Stimulated activated CD8-positive, alpha-beta memory T cell treated with anti-CD3 and anti-CD28 coated beads, Interleukin-4, amount 100 ng/mL, for 48 hours (primary cell): ENCODE results near the gene SV2A.
"Not testable (repeated sequence)": the region's sequence is repeated elsewhere in the genome, so short reads cannot be mapped to it uniquely, and the experiment has no call there.

Source experiments
- DNase-seq: peaks from one replicate; pipeline ENCODE4 v3.0.0-alpha.2; 2020

Gene SV2A

DNA sequence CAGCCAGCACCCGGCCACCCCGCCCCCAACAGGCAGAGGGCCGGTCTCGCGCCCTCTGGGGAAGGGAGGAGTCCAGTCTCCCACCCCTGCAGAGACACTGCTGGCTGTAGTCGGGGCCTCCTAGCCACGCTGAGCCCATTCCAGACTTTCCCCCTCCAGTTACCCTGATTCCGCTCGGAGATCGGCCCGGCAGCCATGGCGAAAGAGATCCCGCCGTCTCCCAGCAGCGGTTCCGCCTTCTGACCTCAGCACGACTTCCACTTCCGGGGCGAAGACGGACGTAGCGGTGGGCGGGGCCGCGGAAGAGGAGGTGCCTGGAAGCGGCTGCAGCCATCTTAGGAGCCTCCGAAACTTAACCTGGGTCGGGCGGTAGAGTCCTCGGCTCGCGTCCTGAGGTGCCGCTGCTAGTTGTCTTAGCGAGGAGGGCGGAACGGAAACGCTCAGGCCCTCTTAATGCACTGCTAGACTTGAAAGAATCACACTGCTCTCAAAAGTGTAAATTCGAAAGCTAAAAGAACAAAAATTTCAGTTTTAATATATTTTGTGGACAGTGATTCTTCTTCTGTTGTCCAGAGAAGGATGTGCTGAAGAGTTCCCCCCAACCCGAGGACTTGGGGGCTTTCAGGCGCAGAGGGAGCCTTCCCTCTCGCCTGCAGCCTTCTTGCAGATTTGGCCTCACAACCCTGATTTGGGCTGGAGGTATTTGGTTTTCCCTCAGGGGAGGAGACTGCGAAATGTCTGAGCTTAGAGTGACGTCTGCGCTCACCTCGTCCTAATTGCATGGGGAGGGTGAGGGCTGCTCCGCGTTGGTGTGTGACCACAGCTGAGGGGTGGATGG, 10.1 kb upstream of the SV2A start, which contains the start of gene SF3B4:
Gene SF3B4, minus strand, starts transcription at position 241 of the 838 bp plus-strand sequence. Its CDS starts 44 bp downstream, at position 197.
- DNase-seq: peak; percentile 96

DNA sequence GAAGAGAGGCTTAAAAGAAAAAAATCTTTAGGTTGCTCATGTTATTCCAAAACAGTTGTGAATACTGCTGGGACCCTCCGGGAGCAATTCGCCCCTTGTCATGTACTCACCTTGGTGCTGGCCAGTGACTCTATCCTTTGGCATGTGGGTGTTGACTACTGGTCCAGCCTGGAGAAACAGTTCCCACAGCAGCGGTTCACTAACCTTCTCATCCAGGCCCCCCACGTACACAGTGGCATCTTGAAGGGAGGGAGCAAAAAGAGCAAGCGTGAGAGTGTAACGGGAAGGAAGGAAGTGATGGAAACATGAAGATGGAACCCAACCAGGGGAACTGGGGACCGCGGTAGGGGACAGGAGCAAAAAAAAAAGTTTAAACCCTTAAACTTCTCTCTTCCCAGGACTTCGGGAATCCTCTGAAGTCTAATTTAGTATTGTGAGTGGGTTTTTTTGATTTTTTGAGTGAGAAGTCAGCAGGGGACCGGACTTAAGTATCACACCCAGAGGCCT, 9.5 kb upstream of the SV2A start:
- DNase-seq: no peak

GRCh38 chr1:149926296-149926695, 8.7 kb upstream of the SV2A start:
- DNase-seq: no peak

DNA sequence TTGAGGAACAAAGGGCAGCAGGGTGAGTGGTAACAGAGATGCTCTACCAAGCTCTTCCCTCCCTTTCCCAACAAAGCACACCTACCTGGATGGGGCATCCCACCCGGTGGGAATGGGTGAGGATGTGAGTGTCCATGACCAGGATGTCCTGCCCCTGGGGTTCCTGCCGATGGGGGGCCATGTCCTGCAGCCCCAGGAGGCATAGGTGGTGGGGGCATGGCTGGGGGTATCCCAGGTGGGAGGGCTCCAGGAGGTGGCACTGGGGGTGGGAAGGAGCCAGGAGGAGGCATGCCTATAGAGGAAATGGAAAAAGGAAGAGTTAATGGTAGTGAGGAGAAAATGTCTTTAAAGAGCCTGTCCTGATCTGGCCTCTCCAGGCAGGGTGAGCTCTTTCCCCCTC, 8.1 kb upstream of the SV2A start:
- DNase-seq: no peak

DNA sequence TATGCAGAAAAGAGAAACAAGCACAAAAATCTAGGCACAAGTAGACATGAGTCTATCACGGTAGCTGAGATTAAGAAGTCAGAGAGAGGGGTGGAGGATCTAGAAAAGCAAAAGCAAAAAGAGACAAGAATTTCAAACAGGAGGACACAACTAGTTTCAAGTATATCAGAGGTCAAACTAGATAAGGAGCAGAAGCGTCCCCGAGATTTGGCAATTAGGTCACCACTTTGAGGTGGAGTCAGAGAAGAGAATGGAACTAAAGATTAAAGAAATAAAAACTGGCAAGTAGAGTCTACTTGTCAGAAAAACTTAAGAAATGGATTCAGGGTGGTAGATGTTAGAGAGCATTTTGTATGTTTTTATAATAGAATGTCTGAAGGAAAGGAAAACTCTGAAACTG, 7.7 kb upstream of the SV2A start:
- DNase-seq: no peak

- no peak for DNase-seq
These were observed 6.0 kb upstream of the SV2A start for GRCh38 chr1:149923626-149924025.

GRCh38 chr1:149916898-149917252, 769 bp downstream of the SV2A start:
- no peak for DNase-seq

- DNase-seq: no peak
These were observed 1.3 kb downstream of the SV2A start for GRCh38 chr1:149916193-149916897.

DNA sequence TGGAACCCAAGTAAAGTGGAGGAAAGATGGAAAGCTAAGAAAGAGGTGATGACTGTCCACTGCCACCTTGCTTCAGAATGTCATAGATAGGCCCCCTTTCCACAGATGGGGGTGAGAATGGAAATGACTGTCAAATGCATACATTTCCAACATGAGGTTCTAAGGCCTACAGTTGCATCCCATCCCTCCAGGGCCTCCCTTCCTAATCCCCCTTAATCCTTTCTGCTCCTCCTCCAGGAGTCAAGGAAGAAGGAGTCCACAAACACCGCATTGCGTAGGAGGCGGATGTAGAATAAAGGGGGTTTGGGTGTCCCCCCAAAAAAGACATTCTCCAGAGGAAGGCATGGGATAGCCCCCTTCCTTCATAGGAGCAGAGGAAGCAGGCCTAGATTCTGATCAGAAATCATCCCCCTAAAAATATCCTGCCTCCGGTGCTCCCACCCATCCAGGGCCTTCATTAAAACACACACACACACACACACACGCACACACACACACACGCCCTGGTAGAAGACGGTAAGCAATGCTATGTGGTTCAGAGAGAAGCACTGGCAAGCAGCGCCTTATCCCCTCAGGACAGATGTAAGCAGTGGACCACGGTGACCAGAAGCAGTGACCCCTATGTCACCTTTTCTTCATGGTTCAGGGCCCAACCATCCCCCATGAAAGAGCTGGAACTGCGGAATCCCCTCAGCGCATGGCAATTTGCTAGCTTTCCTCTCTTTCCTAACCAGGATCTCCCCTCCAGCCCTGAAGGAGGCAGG, 2.0 kb downstream of the SV2A start:
- no peak for DNase-seq

DNA sequence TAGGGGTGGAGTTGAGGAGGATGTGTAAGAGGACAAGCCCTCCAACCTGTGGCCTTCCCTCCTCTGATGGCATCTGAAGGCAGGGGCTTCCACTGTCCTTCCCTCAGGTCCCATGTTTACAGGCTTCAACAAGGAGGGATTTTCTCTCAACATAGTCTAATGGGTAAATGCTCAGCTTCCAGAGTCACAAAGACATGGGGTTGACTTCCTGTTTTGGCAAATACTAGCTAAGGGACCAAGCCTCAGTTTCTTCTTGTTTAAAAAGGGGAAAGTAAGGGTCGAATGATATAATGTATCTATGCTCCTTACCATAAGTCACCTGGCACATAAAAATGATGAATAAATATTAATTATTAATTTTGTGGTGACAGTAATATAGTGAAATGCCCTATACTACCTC, 3.1 kb downstream of the SV2A start:
- no peak for DNase-seq

- no peak for DNase-seq
These were observed 11.0 kb downstream of the SV2A start for GRCh38 chr1:149906570-149907075.

- DNase-seq: no peak
These were observed 13.7 kb downstream of the SV2A start for GRCh38 chr1:149903836-149904491.

GRCh38 chr1:149899460-149900284, 18.0 kb downstream of the SV2A start, which contains the start of gene BOLA1:
BOLA1 (plus strand) TSS chr1:149899568; CDS start chr1:149900060, 492 bp downstream.
- peak; percentile 87 for DNase-seq

- DNase-seq: no peak
These were observed 21.1 kb downstream of the SV2A start for GRCh38 chr1:149896575-149896974.

DNA sequence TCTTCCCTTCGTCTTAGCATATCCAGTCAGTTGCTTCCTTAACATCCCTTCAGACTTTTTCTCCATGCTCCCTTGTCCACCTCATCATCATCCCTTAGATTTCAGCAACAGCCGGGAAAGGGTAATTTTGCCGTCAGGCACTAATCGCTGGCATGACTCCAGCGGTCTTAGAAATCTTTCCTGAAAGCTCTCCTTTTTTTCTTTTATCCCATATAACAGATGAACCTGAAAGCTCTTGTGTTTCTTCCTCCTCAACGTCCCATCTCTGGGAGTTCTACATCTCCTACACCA, 28.7 kb downstream of the SV2A start:
- no peak for DNase-seq

DNA sequence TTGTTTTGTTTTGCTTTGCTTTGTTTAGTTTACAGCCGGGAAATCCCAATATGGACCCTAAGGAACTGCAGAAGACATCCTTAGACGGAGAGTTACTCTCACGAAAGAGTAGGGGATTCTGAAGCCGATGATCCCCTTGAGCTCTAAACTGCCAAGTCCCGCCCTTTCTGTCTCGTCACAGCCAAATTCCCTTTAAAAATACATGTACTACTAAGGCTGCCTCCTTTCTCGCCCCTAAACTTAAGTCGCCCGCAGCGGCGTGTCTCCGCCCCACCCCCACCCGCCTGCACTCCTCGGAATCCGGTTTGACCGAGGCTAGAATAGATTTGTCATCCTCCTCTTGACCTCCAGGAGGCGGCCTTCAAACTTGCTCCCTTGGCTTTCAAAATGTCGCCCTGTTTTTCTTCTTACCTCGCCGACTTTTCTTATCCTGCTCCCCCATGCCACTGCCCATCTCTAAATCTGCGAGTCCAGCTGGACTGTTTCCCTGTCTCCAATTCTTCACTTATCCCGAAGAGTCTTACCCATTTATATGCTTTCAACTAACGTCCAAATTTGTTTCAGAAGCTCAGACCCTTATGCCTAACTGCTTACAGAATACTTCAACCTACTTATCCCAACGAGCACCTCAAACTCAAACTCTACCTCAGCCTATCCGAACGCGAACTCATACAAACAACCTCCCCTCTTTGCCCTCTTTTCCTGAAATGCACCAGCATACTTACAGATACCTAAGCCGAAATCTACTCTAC, 29.2 kb downstream of the SV2A start:
- DNase-seq: peak; percentile 89

DNA sequence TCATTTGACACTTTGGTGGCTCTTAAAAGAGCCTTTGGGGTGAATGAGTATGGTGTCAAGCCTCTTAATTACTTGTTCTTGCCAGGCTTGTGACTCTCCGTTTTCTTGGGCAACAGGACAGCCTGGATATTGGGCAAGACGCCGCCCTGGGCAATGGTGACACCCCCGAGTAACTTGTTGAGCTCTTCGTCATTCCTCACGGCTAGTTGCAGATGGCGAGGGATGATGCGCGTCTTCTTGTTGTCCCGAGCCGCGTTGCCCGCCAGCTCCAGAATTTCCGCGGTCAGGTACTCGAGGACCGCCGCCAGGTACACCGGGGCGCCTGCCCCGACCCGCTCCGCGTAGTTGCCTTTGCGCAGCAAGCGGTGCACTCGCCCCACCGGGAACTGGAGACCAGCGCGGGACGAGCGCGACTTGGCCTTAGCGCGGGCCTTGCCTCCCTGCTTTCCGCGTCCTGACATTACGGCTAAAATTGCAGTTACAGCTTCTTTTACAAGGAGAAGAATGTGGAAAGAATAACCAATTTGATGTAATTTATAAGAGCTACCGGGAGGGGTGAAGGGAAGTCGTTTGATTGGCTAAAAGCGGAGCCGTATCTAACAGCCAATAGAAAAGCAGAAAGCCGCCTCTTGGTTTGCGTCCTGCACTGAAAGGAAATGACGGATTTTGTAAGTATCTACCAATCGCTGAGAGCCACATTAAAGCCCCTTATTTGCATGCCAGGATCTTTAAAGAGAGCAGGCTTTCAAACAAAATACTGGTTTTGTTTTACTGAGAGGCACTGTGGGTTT, 30.0 kb downstream of the SV2A start:
- DNase-seq: peak; percentile 80

DNA sequence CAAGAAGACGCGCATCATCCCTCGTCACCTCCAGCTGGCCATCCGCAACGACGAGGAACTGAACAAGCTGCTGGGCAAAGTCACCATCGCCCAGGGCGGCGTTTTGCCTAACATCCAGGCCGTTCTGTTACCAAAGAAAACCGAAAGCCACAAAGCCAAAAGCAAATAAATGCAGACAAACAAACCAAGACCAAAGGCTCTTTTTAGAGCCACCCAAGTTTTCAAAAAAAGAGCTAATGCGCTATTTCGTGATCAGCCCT, 30.5 kb downstream of the SV2A start:
- not testable (repeated sequence) for DNase-seq

GRCh38 chr1:149886396-149887195, 31.0 kb downstream of the SV2A start:
- peak; percentile 89 for DNase-seq

GRCh38 chr1:149886121-149886395, 31.6 kb downstream of the SV2A start:
- DNase-seq: not testable (repeated sequence)
